ENCODE measurements around the gene EPB41L4B. TPM values are rescaled to one million over a fixed set of nuclear protein-coding genes. Genes with fewer than 3 reads are reported as not detected.
"Not testable (repeated sequence)": the region's sequence is repeated elsewhere in the genome, so short reads cannot be mapped to it uniquely, and the experiment has no call there.

Gene EPB41L4B
- not detected in 2 replicates for total RNA-seq (2014; rRNA removed; shearing (Covaris generic); ENCODE audit: low replicate concordance)

DNA sequence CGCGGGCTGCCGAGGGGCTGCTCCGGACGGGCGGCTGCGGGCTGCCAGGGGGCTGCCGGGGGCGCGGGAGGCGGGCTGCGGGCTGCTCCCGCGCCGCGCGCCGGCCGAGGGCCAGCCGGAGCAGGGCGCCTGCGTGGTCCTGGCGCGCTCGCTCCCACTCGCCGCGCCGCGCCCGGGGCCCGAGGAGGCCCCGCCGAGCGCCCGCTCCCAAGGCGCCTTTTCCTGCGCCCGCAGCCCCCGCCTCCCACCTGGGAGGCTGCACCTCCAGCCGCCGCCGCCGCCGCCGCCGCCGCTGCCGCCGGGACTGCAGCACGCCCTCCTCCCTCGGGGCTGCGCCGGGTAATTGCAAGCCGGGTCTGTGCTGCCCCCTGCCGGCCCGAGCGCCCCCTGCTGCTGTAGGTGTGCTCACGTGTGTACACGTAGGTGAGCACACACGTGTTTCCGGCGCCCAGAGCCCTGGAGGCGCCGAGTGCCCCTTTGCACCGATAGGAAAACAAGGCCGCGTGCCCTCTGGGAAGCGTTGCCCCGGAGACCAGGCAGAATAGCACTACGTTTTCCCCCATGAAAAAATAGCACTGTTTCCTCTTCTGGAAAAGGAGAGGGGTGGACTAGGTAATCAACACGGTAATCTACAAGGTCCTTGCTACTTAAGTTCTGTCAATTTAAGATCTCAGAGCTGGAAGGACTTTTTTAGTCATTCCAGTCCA lies at the start of gene EPB41L4B:
Gene EPB41L4B (minus strand): TSS at position 318 of the 707 bp plus-strand sequence. CDS start 613 bp downstream, outside the sequence.
- Histone ChIP-seq H3K27me3 (ENCODE audit: low read length) (no peaks in the 10 kb centered on the region), H3K4me1 (ENCODE audit: low read length) (peaks cover 4% of the 10 kb centered on the region), H3K27ac (ENCODE audit: low read length) (no peak within 1 kb of the TSS), H4K20me1 (ENCODE audit: insufficient read depth, low read depth, low read length) (no peaks in the 10 kb centered on the region), H3K4me3 (ENCODE audit: low read length) (no peak within 1 kb of the TSS; the same call in 1 of the 2 replicates), H3K4me2 (ENCODE audit: low read depth, low read length, poor library complexity, severe bottlenecking) (peak within 1 kb of the TSS; percentile 37), H3K36me3 (ENCODE audit: insufficient read depth, low read length) (no peaks in the 10 kb centered on the region), H3K79me2 (ENCODE audit: low read length) (no peaks in the 10 kb centered on the region), H3K9me2 (replicated peaks; ENCODE audit: insufficient read depth, low read length) (no peaks in the 10 kb centered on the region), H3K9me3 (ENCODE audit: low read length) (no peaks in the 10 kb centered on the region), H3K9ac (ENCODE audit: low read length) (no peak within 1 kb of the TSS), H2AFZ (ENCODE audit: low read length) (peak within 1 kb of the TSS; percentile 17; the same call in 1 of the 2 replicates)
- DNase-seq = peak; percentile 95

DNA sequence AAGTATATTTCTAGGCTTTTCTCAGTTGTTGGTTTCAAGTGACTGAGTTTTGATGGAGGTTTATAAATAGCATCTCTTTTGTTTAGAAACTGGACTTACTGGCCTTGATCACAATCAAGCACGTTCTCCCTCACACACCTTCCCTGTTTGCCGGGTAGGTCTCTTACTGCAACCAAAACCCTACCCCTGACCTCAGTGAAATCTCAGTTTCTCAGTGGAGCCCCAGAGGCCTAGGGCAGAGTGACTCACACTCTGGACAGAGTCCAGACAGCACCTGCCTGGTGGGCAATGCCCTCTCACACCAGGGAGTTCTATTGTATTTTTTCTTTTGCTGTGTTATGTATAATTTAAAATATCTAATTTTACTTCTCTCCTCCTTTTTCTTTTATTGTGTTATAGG lies 48.4 kb upstream of the EPB41L4B start:
- no peaks in the 10 kb centered on the region for H3K9me3 ChIP-seq (ENCODE audit: low read length)
- H3K4me3 ChIP-seq (ENCODE audit: low read length) = no peak overlapping the region
- H3K4me1 ChIP-seq (ENCODE audit: low read length) = no peaks in the 10 kb centered on the region
- H4K20me1 ChIP-seq (ENCODE audit: insufficient read depth, low read depth, low read length) = no peaks in the 10 kb centered on the region
- H3K9me2 ChIP-seq (replicated peaks; ENCODE audit: insufficient read depth, low read length) = no peaks in the 10 kb centered on the region
- H3K79me2 ChIP-seq (ENCODE audit: low read length) = no peaks in the 10 kb centered on the region
- H3K9ac ChIP-seq (ENCODE audit: low read length) = no peak overlapping the region
- no peaks in the 10 kb centered on the region for H3K27me3 ChIP-seq (ENCODE audit: low read length)
- no peaks in the 10 kb centered on the region for H3K36me3 ChIP-seq (ENCODE audit: insufficient read depth, low read length)
- H3K4me2 ChIP-seq (ENCODE audit: low read depth, low read length, poor library complexity, severe bottlenecking) = no peak overlapping the region
- H2AFZ ChIP-seq (ENCODE audit: low read length) = no peak overlapping the region
- no peak overlapping the region for H3K27ac ChIP-seq (ENCODE audit: low read length)
- DNase-seq = no peak

DNA sequence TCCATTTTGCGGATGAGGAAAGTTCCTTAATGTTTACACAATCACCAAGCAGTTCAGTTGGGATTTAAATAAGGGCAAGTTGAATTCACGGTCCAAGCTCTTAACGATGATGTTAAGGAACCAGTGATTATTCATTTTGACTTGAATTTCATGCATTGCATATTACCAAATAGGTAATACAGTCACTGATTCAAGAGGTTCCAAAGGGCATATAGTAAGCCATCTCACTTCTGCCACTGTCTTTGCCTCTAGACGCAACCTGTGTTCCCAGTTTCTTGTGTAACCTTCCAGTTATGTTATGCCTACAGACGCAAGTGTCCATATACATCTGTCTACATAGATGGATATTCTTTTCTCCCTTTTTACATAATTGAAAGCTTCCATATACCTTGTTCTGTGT lies 39.9 kb upstream of the EPB41L4B start:
- no peak overlapping the region for H3K9ac ChIP-seq (ENCODE audit: low read length)
- no peaks in the 10 kb centered on the region for H3K36me3 ChIP-seq (ENCODE audit: insufficient read depth, low read length)
- H3K9me2 ChIP-seq (replicated peaks; ENCODE audit: insufficient read depth, low read length) = no peaks in the 10 kb centered on the region
- no peak overlapping the region for H3K4me2 ChIP-seq (ENCODE audit: low read depth, low read length, poor library complexity, severe bottlenecking)
- no peak overlapping the region for H2AFZ ChIP-seq (ENCODE audit: low read length)
- no peak for DNase-seq
- H3K9me3 ChIP-seq (ENCODE audit: low read length) = no peaks in the 10 kb centered on the region
- H3K79me2 ChIP-seq (ENCODE audit: low read length) = no peaks in the 10 kb centered on the region
- H3K4me3 ChIP-seq (ENCODE audit: low read length) = no peak overlapping the region
- H4K20me1 ChIP-seq (ENCODE audit: insufficient read depth, low read depth, low read length) = no peaks in the 10 kb centered on the region
- no peaks in the 10 kb centered on the region for H3K27me3 ChIP-seq (ENCODE audit: low read length)
- H3K4me1 ChIP-seq (ENCODE audit: low read length) = no peaks in the 10 kb centered on the region
- H3K27ac ChIP-seq (ENCODE audit: low read length) = no peak overlapping the region

DNA sequence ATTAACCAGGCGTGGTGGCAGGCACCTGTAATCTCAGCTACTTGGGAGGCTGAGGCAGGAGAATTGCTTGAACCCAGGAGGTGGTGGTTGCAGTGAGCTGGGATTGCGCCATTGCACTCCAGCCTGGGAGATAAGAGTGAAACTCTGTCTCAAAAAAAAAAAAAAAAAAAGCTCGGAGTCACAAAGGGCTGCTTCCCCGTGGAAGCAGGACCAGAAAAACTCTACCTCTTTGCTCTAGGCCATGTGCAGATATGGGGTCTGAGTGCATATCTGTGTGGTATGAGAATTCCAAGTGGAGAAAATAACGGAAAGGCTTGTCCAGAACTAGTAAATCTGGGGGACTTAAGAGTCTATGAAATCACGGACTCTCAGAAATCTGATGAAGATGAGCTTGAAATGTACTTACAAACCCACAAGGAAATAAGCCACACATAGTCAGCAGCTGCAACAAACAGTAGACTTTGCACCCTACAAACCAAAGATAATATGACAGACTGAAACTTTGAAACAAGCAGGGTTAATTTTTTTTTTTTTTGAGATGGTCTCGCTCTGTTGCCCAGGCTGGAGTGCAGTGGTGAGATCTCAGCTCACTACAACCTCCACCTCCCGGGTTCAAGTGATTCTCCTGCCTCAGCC lies 38.2 kb upstream of the EPB41L4B start:
- not testable (repeated sequence) for DNase-seq; H3K79me2 ChIP-seq (ENCODE audit: low read length); H2AFZ ChIP-seq (ENCODE audit: low read length); H3K27ac ChIP-seq (ENCODE audit: low read length); H3K9me3 ChIP-seq (ENCODE audit: low read length); H3K4me1 ChIP-seq (ENCODE audit: low read length); H3K4me2 ChIP-seq (ENCODE audit: low read depth, low read length, poor library complexity, severe bottlenecking); H3K4me3 ChIP-seq (ENCODE audit: low read length); H4K20me1 ChIP-seq (ENCODE audit: insufficient read depth, low read depth, low read length); H3K9ac ChIP-seq (ENCODE audit: low read length); H3K9me2 ChIP-seq (replicated peaks; ENCODE audit: insufficient read depth, low read length); H3K27me3 ChIP-seq (ENCODE audit: low read length); H3K36me3 ChIP-seq (ENCODE audit: insufficient read depth, low read length)

DNA sequence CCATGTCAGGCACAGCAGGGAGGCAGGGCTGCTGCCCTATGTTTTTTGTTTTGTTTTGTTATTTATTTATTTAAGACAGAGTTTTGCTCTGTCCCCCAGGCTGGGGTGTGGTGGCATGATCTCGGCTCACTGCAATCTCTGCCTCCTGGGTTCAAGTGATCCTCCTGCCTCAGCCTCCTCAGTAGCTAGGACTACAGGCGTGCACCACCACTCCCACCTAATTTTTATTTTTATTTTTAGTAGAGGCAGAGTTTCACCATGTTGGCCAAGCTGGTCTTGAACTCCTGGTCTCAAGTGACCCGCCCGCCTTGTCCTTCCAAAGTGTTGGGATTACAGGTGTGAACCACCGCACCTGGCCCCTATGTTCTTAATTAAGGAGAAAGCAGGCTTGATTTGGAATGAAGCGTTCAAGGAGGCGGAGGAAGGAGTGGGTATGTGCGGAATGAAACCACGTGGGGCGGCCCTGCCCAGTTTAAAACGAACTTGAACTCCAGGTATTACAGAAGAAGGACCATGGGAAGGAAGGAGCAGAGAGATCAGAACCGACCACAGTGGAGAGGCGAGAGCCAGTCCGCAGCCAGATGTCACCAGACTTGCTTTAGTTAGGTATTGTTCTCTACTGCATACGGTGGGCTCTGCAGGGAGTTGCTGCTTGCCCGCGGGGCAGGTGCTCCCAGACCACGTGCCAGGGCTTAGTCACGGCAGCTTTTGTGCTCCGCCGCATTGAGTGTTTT lies 34.9 kb upstream of the EPB41L4B start:
- Histone ChIP-seq H3K4me1 (ENCODE audit: low read length) (no peaks in the 10 kb centered on the region), H3K4me2 (ENCODE audit: low read depth, low read length, poor library complexity, severe bottlenecking) (no peak overlapping the region), H3K9me3 (ENCODE audit: low read length) (no peaks in the 10 kb centered on the region), H3K27me3 (ENCODE audit: low read length) (no peaks in the 10 kb centered on the region), H4K20me1 (ENCODE audit: insufficient read depth, low read depth, low read length) (no peaks in the 10 kb centered on the region), H3K27ac (ENCODE audit: low read length) (no peak overlapping the region), H3K9ac (ENCODE audit: low read length) (no peak overlapping the region), H3K36me3 (ENCODE audit: insufficient read depth, low read length) (no peaks in the 10 kb centered on the region), H3K4me3 (ENCODE audit: low read length) (no peak overlapping the region), H3K9me2 (replicated peaks; ENCODE audit: insufficient read depth, low read length) (no peaks in the 10 kb centered on the region), H2AFZ (ENCODE audit: low read length) (no peak overlapping the region), H3K79me2 (ENCODE audit: low read length) (no peaks in the 10 kb centered on the region)
- DNase-seq = no peak

DNA sequence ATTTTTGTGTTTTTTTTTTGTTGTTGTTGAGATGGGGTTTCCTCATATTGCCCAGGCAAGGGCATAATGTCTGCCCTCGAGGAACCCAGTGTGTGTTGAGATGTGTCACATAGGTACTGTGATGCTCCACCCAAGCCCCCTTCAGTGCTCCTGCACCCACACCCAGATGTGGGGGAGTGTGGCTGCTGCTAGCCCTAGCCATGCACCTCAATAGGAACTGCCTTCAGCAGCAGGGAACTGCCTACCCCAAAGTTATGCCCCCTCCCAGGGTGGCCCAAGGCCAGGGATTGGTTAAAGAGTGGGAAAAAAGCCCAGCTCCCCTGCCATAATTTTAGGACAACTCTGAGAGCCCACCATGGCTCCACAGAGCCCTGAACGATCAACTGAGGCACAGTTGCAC lies 33.3 kb upstream of the EPB41L4B start:
- Histone ChIP-seq H3K79me2 (ENCODE audit: low read length) (no peaks in the 10 kb centered on the region), H3K27me3 (ENCODE audit: low read length) (no peaks in the 10 kb centered on the region), H3K4me3 (ENCODE audit: low read length) (no peak overlapping the region), H3K4me2 (ENCODE audit: low read depth, low read length, poor library complexity, severe bottlenecking) (no peak overlapping the region), H3K9me3 (ENCODE audit: low read length) (no peaks in the 10 kb centered on the region), H3K9ac (ENCODE audit: low read length) (no peak overlapping the region), H3K4me1 (ENCODE audit: low read length) (no peaks in the 10 kb centered on the region), H3K36me3 (ENCODE audit: insufficient read depth, low read length) (no peaks in the 10 kb centered on the region), H4K20me1 (ENCODE audit: insufficient read depth, low read depth, low read length) (no peaks in the 10 kb centered on the region), H2AFZ (ENCODE audit: low read length) (no peak overlapping the region), H3K9me2 (replicated peaks; ENCODE audit: insufficient read depth, low read length) (no peaks in the 10 kb centered on the region), H3K27ac (ENCODE audit: low read length) (no peak overlapping the region)
- DNase-seq = no peak

DNA sequence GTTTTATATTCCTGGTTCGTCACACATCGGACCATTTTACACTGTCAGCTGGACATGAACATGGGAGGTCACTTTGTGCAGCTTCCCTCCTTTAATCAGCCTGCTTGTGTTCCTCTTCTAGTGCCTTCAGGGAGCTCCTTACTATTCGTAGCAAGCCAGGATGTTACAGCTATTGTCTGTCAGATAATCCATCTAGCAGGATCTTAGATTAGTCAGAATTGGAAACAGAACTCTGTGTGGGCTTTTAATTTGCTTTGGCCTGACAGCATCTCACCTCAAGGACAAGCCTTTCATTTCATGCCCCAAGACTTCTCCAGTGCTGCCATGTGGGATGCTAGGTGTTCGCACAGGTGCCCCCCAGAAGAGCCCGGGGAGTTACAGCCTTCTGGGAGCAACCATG lies 30.2 kb upstream of the EPB41L4B start:
- Histone ChIP-seq H3K36me3 (ENCODE audit: insufficient read depth, low read length) (no peaks in the 10 kb centered on the region), H3K4me3 (ENCODE audit: low read length) (no peak overlapping the region), H3K79me2 (ENCODE audit: low read length) (no peaks in the 10 kb centered on the region), H3K27me3 (ENCODE audit: low read length) (no peaks in the 10 kb centered on the region), H3K4me2 (ENCODE audit: low read depth, low read length, poor library complexity, severe bottlenecking) (no peak overlapping the region), H3K4me1 (ENCODE audit: low read length) (no peaks in the 10 kb centered on the region), H3K9me2 (replicated peaks; ENCODE audit: insufficient read depth, low read length) (no peaks in the 10 kb centered on the region), H3K9ac (ENCODE audit: low read length) (no peak overlapping the region), H3K27ac (ENCODE audit: low read length) (no peak overlapping the region), H4K20me1 (ENCODE audit: insufficient read depth, low read depth, low read length) (no peaks in the 10 kb centered on the region), H2AFZ (ENCODE audit: low read length) (no peak overlapping the region), H3K9me3 (ENCODE audit: low read length) (no peaks in the 10 kb centered on the region)
- no peak for DNase-seq

DNA sequence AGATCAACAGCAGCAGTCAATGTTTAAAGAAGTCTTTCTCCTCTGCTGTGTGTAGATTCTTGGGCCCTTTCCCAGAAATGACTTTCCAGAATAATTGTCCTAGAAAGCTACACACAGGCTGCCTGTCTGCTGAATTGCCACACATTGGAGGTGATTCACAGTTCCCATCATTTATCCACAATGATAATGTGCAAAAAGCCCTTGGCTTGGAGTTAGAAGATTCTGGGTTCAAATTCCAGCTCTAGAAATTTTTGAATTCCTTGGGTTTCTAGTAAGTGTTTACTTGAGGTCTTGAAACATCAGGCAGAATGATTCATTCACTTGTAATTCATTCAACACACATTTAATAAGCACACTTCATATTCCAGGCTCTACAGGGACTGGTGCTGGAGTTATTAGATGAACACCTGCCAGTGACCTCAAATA lies 28.6 kb upstream of the EPB41L4B start:
- Histone ChIP-seq H3K27me3 (ENCODE audit: low read length) (no peaks in the 10 kb centered on the region), H3K4me1 (ENCODE audit: low read length) (no peaks in the 10 kb centered on the region), H2AFZ (ENCODE audit: low read length) (no peak overlapping the region), H3K4me3 (ENCODE audit: low read length) (no peak overlapping the region), H4K20me1 (ENCODE audit: insufficient read depth, low read depth, low read length) (no peaks in the 10 kb centered on the region), H3K79me2 (ENCODE audit: low read length) (no peaks in the 10 kb centered on the region), H3K9me3 (ENCODE audit: low read length) (no peaks in the 10 kb centered on the region), H3K27ac (ENCODE audit: low read length) (no peak overlapping the region), H3K4me2 (ENCODE audit: low read depth, low read length, poor library complexity, severe bottlenecking) (no peak overlapping the region), H3K9ac (ENCODE audit: low read length) (no peak overlapping the region), H3K36me3 (ENCODE audit: insufficient read depth, low read length) (no peaks in the 10 kb centered on the region), H3K9me2 (replicated peaks; ENCODE audit: insufficient read depth, low read length) (no peaks in the 10 kb centered on the region)
- no peak for DNase-seq

Data from Karpas-422 (cell line).